Left ventricle myocardium inferior (tissue), 1 donor: ENCODE data around the gene NKX2-4. TPM values are rescaled to one million over a fixed set of nuclear protein-coding genes. Genes with fewer than 3 reads are reported as not detected.

Experiments
- DNase-seq: peaks from one replicate; pipeline ENCODE4 v3.0.0-alpha.2; 2020
- H3K27ac ChIP-seq: fragments of 200-600 bp; replicated peaks from 2 replicates; pipeline ENCODE4 v1.8.0; 2021
- H3K27me3 ChIP-seq: fragments of 200-600 bp; 2 replicates; pipeline ENCODE4 v1.8.0; 2021; ENCODE audit warnings: low read depth
- H3K36me3 ChIP-seq: fragments of 200-600 bp; 2 replicates; pipeline ENCODE4 v1.8.0; 2021
- H3K4me1 ChIP-seq: fragments of 200-600 bp; 2 replicates; pipeline ENCODE4 v1.8.0; 2021
- H3K4me3 ChIP-seq: fragments of 200-600 bp; 2 replicates; pipeline ENCODE4 v1.8.0; 2021; ENCODE audit warnings: mild to moderate bottlenecking, moderate library complexity
- H3K9me3 ChIP-seq: fragments of 200-600 bp; replicated peaks from 2 replicates; pipeline ENCODE4 v1.8.0; 2021
- intact Hi-C: fragments of 100-400 bp; cut with micrococcal nuclease; formaldehyde crosslinking; loops from one replicate; pipeline ENCODE4 v1.11.0; 2022
- total RNA-seq: library from RNA; stranded (reverse); fragmentation: NEBNext Ultra II Directional; extraction: Animal tissue kit (Norgen Biotek cat#: 25700); gene quantifications from one replicate; pipeline ENCODE4 v1.2.1, GENCODE V29; 2021
- TF ChIP-seq, protein P1 (sequence below): fragments of 200-600 bp; IDR thresholded peaks from 2 replicates; pipeline ENCODE4 v1.8.0; 2021; ENCODE audit warnings: antibody characterized with exemption, mild to moderate bottlenecking, borderline replicate concordance
- donor health status: DM: no; HTN: yes; CAD: no; lungs with severe emphysema.

NKX2-4 gene
- total RNA-seq, 1 donor from 2014 or later = not detected

DNA sequence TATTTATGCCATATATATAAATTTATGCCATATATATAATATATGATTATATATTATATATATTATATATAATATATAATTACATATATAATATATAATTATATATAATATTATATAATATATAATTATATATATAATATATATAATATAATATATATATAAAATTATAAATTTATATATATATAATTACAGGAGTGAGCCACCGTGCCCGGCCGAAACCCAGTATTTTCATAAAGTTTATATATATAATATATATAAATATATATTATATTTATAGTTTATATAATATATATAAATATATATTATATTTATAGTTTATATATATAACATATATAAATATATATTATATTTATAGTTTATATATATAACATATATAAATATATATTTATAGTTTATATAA lies 31.6 kb downstream of the NKX2-4 start:
- Histone ChIP-seq H3K9me3 (no peaks in the 10 kb centered on the region), H3K4me1 (peaks cover 7% of the 10 kb centered on the region), H3K27me3 (no peaks in the 10 kb centered on the region), H3K27ac (no peak overlapping the region), H3K36me3 (peaks cover 77% of the 10 kb centered on the region), H3K4me3 (no peak overlapping the region)
- TF ChIP-seq, protein P1, sequence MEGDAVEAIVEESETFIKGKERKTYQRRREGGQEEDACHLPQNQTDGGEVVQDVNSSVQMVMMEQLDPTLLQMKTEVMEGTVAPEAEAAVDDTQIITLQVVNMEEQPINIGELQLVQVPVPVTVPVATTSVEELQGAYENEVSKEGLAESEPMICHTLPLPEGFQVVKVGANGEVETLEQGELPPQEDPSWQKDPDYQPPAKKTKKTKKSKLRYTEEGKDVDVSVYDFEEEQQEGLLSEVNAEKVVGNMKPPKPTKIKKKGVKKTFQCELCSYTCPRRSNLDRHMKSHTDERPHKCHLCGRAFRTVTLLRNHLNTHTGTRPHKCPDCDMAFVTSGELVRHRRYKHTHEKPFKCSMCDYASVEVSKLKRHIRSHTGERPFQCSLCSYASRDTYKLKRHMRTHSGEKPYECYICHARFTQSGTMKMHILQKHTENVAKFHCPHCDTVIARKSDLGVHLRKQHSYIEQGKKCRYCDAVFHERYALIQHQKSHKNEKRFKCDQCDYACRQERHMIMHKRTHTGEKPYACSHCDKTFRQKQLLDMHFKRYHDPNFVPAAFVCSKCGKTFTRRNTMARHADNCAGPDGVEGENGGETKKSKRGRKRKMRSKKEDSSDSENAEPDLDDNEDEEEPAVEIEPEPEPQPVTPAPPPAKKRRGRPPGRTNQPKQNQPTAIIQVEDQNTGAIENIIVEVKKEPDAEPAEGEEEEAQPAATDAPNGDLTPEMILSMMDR = no peak
- DNase-seq = no peak
- intact Hi-C loops = no loop called here

DNA sequence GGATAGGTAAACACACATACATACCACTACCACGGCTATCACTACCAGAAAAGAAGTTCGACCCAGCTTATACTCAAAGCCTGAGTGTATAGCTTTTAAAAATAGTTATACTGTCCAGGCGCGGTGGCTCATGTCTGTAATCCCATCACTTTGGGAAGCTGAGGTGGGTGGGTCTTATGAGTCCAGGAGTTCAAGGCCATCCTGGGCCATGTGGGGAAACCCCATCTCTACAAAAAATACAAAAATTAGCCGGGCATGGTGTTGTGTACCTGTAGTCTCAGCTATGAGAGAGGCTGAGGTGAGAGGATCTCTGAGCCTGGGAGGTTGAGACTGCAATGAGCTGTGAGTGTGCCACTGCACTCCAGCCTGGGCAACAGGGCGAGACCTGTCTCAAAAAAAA lies 32.9 kb downstream of the NKX2-4 start:
- H3K27ac ChIP-seq = no peak overlapping the region
- no peak overlapping the region for H3K4me3 ChIP-seq
- TF ChIP-seq, protein P1 = no peak
- H3K4me1 ChIP-seq = peaks cover 11% of the 10 kb centered on the region
- peaks cover 75% of the 10 kb centered on the region for H3K36me3 ChIP-seq
- no peaks in the 10 kb centered on the region for H3K9me3 ChIP-seq
- H3K27me3 ChIP-seq = no peaks in the 10 kb centered on the region
- no peak for DNase-seq
- intact Hi-C loops = no loop called here

DNA sequence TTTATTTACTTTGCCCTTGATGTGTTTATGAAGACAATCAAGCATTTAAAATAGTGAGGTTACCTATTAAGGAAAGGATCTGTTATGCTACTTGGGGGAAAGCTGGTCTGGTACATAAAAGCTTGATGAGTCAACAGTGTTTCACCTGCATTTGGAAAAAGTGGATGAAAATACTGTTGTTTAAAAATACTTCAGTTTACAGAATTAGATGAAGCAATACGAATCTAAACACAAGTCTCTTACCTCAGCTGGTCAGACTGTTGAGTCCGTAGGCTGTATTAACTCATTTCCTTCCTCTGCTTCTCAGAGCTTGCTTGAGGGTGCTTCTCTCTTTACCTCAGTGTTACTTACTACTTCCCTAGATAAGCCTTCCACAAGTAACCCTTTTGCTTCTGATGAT lies 36.1 kb downstream of the NKX2-4 start:
- Histone ChIP-seq H3K4me1 (peaks cover 11% of the 10 kb centered on the region), H3K27ac (no peak overlapping the region), H3K9me3 (no peaks in the 10 kb centered on the region), H3K27me3 (no peaks in the 10 kb centered on the region), H3K4me3 (no peak overlapping the region), H3K36me3 (peaks cover 74% of the 10 kb centered on the region)
- intact Hi-C loops = no loop called here
- no peak for DNase-seq
- TF ChIP-seq, protein P1 = no peak

DNA sequence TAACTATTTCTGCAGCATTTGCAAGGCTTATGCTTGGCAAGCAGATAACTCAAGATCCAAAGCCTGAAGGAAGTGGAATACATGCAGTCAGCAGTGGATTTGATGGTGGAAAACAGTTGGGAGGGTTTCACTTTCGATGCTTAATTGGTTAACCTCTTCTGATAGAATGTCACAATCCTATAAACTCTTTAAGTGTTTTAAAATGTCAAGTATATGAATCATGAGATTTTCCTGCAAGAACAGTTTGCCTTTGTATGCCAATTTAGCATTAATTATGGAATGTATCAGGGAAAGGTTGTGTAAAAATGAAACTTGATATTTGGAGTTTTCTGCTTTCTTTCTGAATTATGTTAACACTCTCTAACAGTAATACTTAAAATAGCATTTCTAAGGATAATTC lies 36.6 kb downstream of the NKX2-4 start:
- H3K27me3 ChIP-seq = no peaks in the 10 kb centered on the region
- intact Hi-C loops = no loop called here
- DNase-seq = no peak
- peaks cover 11% of the 10 kb centered on the region for H3K4me1 ChIP-seq
- no peak overlapping the region for H3K4me3 ChIP-seq
- H3K9me3 ChIP-seq = no peaks in the 10 kb centered on the region
- TF ChIP-seq, protein P1 = no peak
- H3K27ac ChIP-seq = no peak overlapping the region
- peaks cover 77% of the 10 kb centered on the region for H3K36me3 ChIP-seq

DNA sequence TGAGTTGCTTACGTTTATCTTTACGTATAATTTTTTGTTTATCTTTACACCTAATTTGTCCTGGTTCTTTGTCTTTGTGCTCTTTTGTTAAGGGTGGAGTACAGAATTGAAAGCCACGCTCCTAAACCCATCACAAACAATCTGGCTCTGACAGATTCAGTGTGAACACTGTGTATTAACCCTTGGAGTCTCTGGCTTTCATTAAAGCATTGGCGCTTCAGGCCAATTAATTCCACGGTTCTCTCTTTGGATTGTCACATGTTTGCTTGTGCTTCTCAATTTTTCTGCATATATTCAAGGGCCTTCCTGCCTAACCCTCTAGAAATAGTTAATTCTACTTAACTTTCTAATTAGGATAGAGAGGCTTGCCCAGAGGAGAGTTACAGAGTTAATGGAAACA lies 38.6 kb downstream of the NKX2-4 start:
- H3K36me3 ChIP-seq = peaks cover 79% of the 10 kb centered on the region
- intact Hi-C loops = no loop called here

More for the DNA sequence above, 38.6 kb downstream of the NKX2-4 start:
- Histone ChIP-seq H3K4me1 (peaks cover 11% of the 10 kb centered on the region), H3K4me3 (no peak overlapping the region), H3K27me3 (no peaks in the 10 kb centered on the region), H3K27ac (no peak overlapping the region), H3K9me3 (no peaks in the 10 kb centered on the region)
- TF ChIP-seq, protein P1 = no peak
- DNase-seq = no peak
